NK-92 treated with Interleukin-12 subunit alpha and Interleukin-12 subunit beta, amount 100 ng/mL, for 24 hours (cell line): ENCODE measurements around the gene PDE3B.
"Not testable (repeated sequence)": the region's sequence is repeated elsewhere in the genome, so short reads cannot be mapped to it uniquely, and the experiment has no call there.

Experiments
- DNase-seq: peaks from one replicate; lab custom pipeline; 2025; lab: John Stamatoyannopoulos, UW

Gene PDE3B

GRCh38 chr11:14809466-14809865 is 165.9 kb downstream of the PDE3B start:
- DNase-seq = no peak

GRCh38 chr11:14812757-14813156 is 169.2 kb downstream of the PDE3B start:
- no peak for DNase-seq

- DNase-seq = no peak
Observed at GRCh38 chr11:14813516-14813915, 169.9 kb downstream of the PDE3B start.

GRCh38 chr11:14818779-14819178 is 175.2 kb downstream of the PDE3B start:
- DNase-seq = no peak

GRCh38 chr11:14819596-14819995 is 176.0 kb downstream of the PDE3B start:
- DNase-seq = no peak

- DNase-seq = no peak
Observed at GRCh38 chr11:14821031-14821430, 177.4 kb downstream of the PDE3B start.

GRCh38 chr11:14826600-14826999 is 183.0 kb downstream of the PDE3B start:
- no peak for DNase-seq

GRCh38 chr11:14835496-14836492 is 192.2 kb downstream of the PDE3B start:
- DNase-seq = no peak

- no peak for DNase-seq
Observed at GRCh38 chr11:14842002-14842401, 198.4 kb downstream of the PDE3B start.

- no peak for DNase-seq
Observed at GRCh38 chr11:14852571-14853177, 209.1 kb downstream of the PDE3B start.

- DNase-seq = no peak
Observed at GRCh38 chr11:14854057-14854456, 210.5 kb downstream of the PDE3B start.

- no peak for DNase-seq
Observed at GRCh38 chr11:14855890-14856289, 212.3 kb downstream of the PDE3B start.

GRCh38 chr11:14857621-14858020 is 214.0 kb downstream of the PDE3B start:
- DNase-seq = no peak

- no peak for DNase-seq
Observed at GRCh38 chr11:14858404-14858803, 214.8 kb downstream of the PDE3B start.

- no peak for DNase-seq
Observed at GRCh38 chr11:14860511-14860910, 216.9 kb downstream of the PDE3B start.

- DNase-seq = no peak
Observed at GRCh38 chr11:14861680-14862079, 218.1 kb downstream of the PDE3B start.

GRCh38 chr11:14863775-14864174 is 220.2 kb downstream of the PDE3B start:
- DNase-seq = not testable (repeated sequence)

GRCh38 chr11:14872032-14872431 is 228.4 kb downstream of the PDE3B start:
- no peak for DNase-seq

- no peak for DNase-seq
Observed at GRCh38 chr11:14873632-14874031, 230.0 kb downstream of the PDE3B start.

GRCh38 chr11:14875163-14875562 is 231.6 kb downstream of the PDE3B start:
- no peak for DNase-seq

GRCh38 chr11:14881576-14882193 is 238.1 kb downstream of the PDE3B start:
- DNase-seq = no peak

- no peak for DNase-seq
Observed at GRCh38 chr11:14882196-14882595, 238.6 kb downstream of the PDE3B start.

- not testable (repeated sequence) for DNase-seq
Observed at GRCh38 chr11:14883683-14884082, 240.1 kb downstream of the PDE3B start.
